ENCODE results near the gene HHLA2. TPM values are rescaled to one million over a fixed set of nuclear protein-coding genes. Genes with fewer than 3 reads are reported as not detected.

The HHLA2 gene, protein sequence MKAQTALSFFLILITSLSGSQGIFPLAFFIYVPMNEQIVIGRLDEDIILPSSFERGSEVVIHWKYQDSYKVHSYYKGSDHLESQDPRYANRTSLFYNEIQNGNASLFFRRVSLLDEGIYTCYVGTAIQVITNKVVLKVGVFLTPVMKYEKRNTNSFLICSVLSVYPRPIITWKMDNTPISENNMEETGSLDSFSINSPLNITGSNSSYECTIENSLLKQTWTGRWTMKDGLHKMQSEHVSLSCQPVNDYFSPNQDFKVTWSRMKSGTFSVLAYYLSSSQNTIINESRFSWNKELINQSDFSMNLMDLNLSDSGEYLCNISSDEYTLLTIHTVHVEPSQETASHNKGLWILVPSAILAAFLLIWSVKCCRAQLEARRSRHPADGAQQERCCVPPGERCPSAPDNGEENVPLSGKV
- total RNA-seq, result not detected in 2 replicates

DNA sequence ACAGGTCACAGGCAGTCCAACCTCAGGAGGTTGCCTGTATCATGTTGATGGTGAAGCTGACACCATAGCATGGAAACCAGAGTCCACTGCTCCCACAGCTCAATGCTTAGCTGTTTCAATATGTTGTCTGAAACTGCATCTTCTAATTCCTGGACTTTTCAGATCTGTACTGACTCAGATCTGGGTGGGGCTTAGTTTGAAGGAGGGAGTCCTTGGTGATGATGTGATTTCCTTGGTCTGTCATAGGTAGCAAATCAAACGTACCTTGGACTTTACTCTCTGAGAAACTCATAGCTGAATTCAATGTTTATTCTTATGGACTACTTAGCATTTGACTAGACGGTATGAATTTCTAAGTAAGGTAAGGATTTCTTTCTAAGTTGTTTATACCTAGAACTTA lies at the start of gene HHLA2:
Gene HHLA2, plus strand, starts transcription at position 310 of the 400 bp plus-strand sequence. CDS start 55,266 bp downstream, outside the sequence.

Other genes with a start within 250 kb of the HHLA2 start
- 76.4 and 84.6 TPM in 2 replicates for gene CD47, start 205.5 kb upstream of the HHLA2 start, total RNA-seq
- gene IFT57, start 74.1 kb upstream of the HHLA2 start, total RNA-seq, result 71.7 and 72.8 TPM in 2 replicates
- 0.37 and 0.78 TPM in 2 replicates for gene MYH15, start 214.0 kb downstream of the HHLA2 start, total RNA-seq